ENCODE data around the gene ADGRD1.

The ADGRD1 gene

DNA sequence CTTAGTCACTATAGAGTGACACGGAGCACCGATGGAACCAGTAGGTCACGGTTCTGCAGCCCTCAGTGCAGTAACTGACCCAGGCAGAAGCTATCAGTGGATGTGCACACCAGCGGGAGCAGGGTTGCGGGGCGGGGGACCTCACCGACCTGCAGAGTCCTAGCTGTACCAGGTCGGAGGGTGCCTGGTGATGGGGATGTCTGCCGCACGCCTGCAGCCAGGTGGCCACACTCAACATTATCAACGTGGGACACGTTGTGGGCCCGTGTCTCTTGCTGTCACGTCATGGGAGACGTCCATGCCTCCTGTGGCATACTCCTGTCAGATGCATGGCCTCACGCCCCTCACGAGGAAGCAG lies 55.2 kb downstream of the ADGRD1 start:
- DNase-seq, result no peak

DNA sequence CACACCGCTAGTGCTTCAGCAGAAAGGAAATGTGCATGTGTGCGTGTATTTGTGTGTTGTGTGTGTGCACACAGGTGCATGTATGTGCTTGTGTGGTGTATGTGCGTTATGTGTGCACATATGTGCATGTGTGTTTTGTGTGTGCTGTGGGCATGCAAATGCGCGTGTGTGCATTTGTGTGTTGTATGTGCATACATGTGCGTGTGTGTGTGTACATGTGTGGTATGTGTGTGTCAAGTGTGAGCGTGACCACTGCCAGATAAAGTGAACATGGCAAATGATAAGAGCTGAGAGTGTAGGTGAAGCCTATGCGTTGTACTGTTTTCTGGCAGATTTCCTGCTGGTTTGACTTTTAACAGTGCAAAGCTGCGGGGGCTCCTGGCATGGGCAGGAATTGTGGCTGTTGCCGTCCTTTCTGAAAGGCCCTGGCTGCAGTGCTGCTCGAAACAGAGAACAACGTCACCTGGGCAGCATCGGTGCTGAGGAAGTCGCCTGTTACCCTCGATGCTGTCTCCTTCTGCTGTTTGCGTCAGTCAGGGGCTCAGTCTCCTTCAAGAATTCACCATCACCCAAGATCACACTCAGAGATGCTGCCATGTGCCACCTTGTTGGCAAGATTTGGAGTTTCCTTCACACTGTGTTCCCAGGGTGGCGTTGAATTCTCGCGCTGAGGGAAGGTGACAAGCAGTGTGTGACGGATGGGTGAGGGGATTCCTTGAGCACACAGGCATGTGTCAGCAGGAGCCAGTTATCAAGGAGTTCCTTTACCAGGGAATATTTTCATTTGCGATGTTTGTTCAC lies 56.1 kb downstream of the ADGRD1 start:
- no peak for DNase-seq

DNA sequence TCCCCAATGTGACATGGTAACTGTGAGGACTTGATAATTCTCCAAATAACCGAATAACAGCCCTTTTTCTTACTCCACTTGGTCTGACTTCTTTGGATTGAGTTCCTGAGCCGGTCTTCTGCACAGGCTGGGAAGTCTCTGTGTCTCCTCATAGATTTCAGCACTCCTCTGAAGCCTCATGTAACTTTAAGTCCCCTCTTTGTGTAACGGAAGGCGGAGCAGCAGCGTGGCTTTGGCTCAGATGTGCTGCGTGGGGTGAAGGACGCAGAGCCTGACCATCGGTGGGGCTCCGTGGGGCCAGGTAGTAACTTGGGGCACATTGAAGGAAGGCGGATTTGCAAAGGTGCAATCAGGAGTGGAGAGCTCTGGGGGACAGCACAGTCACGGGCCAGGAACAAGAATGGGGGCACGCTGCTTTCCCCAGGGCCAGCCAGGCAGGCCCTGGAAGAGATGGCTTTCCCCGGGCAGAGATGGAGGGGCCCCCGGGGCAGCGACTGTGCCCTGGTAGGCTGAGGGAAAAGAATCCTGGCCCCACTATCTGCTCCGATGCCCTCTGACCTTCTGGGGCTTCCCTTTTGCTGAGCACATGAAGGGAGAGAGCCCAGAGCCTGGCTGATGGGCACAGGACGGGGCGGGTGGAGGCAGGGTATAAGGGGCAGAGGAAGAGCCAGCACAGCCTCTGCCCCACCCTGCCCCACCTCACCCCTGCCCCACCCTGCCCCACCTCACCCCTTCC lies 56.9 kb downstream of the ADGRD1 start:
- no peak for DNase-seq

DNA sequence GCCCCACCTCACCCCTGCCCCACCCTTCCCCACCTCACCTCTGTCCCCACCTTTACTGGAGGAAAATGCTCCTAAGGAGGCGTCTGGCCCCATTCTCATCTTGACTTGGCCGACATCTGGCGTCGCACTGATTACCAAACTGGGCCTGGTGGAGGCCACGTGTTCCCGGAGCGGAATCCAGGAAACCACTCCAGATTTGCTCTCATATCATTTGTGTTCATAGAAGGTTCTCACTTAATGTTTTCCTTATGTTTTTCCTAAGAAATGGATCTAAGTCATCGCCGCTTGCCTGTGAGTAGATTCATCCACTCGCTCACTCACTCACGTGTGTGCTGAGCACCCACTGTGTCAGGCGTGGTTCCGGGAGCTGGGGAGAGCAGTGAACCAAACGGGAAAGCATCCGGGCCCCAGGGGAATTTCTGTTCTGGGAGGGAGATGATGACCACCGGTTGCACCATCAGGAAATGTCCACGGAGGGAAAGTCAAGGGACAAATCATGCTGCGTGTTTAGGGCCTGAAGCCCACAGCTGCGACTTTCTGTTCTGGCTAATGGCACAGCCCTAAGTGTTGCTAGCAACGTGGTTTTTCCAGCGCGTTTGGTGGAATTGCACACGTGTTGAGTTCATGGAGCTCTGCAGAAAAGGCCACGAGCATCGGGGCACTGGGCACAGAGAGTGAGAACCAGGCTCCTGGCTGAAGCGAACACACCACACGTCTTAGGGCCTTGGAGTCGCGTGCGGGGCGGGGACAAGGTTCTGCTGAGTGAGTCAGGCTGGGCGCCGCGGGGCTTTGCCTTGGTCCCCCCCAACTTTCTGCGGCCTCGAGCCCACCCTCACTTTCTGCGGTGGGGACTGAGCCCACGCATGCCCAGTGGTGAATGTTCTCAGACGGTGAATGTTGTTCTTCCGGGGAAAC lies 57.7 kb downstream of the ADGRD1 start:
- no peak for DNase-seq

DNA sequence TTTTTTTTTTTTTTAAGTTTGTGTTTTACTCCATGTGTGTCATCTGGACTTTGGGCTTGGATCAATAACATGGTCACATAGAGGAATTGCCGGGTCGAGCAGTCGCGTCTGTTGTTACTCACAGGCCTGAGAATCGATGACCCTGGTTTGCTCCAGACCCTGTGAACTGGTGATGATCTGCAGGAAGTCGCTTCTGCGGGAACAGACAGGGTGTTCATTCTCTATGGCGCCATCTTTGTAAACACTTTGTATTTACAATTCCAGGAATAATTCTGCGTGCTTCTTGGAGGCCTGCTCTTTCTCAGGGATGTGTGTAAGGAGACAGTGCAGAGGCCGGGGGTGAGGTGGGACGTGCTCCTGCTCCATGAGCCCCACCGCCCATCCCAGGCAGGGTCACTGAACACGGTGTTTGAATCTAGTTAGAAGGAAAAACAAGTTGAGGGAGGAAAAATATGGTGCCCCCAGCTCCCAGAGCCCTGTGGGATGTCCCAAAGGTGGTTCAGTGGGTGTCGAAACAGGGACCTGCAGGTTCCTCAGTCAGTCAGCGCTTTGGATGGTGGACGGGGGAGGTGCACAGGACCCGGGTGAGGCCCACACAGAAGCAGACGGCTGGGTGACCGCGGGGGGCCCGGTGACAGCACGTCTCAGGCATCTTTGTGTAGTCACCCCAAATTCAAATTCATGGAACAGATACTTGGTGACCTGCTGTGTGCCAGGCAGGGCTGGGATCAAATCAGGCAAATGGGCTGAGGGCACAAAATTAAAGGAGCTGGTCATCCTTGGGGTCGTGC lies 58.8 kb downstream of the ADGRD1 start:
- DNase-seq, result no peak

DNA sequence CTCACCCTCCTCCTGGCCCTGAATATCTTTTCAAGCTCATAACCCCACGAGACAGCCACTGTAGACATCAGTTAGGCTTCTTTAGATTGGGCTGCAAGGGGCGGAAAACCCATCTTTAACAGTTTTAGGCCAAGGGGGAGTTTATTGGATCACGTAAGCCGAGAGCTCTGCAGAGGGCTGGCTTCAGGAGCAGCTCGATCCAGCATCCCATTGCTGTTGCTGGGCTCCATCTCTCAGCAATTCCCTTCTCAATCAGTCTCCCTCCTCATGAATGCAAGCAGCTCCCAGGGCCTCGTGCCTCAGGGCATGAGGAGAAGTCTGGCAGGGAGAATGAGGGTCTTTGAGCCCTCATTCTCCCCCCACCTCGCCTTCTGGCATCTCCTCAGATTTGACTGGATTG lies 59.4 kb downstream of the ADGRD1 start:
- DNase-seq, result no peak

DNA sequence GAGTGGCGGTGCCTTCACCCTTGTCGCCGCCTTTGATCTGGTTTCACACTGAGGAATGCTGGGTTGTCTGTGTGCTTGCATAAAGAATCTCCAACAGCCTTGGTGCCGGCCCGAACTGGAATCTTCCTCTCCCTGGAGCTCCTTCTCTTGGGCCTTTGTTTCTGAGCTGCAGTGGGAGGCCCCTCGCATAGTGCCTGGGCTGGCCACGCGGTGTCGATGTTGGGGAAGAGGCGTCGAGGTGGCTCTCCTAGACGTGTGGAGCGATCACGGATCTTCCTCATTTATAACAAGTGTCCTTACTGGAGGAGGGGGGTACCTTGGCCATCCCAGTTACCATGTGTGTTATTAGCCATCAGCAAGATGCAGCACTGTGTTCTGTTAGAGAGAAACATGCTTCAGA lies 60.6 kb downstream of the ADGRD1 start:
- no peak for DNase-seq

DNA sequence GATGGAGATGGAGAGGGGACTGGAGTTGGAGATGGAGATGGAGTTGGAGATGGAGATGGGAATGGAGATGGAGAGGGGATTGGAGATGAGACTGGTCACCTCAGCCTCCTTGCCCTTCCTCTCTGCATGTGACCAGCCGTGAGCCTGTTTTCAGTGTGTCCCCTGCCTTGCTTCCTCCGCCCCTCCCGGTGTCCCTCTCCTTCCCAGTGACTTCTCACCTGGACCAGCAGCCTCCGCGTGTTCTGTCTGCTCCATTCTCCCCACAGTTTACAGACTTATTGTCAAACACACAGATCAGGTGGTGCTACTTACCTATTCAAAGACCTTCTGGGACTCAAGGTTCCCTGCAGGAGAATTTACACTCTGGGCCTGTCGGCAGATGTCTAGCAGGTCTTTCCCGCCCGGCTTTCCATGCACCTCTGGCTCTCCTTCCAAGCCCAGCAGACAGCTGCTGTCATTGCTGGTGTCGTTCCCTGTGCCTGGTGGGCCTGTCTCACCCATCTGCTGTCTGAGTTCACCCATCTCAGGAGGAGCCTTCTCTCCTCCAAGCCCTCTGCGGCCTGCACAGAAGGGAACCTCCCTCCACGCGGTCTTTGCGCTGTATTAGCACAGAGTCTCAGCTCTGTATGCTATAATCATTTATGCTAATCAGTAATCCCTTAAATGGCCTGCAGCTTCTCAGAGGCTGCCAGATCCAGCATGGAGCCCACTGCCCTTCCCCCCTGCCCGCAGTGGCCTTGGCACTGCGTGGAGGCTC lies 62.1 kb downstream of the ADGRD1 start:
- DNase-seq, result no peak

DNA sequence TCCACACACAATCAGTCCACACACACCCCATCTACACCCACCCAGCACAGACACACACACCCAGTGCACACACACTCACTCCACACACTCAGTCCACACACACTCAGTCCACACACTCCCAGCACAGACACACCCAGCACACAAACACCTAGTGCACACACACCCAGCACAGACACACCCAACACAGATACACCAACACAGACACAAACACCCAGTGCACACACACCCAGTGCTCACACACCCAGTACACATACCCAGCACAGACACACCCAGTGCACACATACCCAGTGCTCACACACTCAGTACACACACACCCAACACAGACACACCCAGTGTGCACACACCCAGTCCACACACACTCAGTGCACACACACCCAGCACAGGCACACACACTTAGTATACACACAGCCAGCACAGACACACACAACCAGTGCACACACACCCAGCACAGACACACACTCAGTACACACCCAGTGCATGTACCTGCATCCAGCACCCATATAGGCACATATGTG lies 63.8 kb downstream of the ADGRD1 start:
- DNase-seq, result no peak

DNA sequence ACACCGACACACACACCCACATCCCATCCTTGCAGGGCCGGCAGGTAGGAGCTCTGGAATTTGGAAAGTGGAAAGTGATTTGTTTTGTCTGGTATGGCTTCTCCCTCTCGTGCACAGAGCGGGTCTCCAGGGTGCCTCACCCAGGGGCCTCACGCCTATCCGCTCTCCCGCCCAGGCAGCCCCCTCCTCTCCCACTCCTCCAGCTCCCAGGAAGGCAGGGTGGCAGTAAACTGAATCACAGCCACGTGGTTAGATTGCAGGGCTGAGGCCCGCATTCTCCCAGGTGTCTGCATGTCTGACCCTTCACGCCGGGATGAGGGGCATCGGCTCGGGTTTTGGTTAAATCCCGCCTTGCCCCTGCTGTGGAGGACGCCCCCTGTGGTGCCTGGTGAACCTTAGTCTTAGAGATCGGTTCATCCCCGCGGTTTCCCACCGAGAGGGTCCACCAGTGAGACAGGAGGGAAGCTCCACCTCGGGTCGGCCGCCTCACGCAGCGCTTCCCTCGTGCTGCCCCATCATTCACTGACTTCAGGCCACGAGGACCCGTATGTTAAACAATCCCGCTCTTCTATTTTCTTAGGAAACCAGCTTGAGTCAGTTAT lies 64.4 kb downstream of the ADGRD1 start:
- DNase-seq, result no peak

DNA sequence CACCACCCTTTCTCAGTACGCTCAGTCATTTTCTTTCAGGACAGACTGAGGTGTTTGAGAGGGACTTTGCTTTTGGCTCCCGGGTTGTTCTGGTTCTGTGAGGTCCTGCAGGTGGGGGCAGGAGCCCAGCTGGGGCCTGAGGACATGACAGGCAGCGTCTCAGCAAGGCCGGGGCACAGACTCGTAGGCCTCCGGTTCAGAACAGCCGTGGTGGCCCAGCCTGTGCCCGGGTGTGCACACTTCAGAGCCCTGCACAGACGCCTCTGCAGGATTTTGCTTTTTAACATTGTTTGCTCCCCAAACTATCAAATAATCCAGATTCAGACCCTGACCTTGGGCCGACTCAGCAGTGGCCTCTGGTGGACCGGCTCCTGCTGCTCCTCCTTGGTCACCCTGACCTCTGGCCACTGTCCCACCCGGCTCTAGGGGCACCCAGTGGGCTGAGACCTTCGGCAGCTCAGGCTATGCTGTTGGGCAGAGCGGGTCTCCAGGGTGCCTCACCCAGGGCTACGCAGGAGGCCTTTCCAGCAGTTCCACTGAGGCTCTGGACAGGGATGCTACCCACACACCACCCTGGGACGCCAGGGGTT lies 65.2 kb downstream of the ADGRD1 start:
- no peak for DNase-seq

DNA sequence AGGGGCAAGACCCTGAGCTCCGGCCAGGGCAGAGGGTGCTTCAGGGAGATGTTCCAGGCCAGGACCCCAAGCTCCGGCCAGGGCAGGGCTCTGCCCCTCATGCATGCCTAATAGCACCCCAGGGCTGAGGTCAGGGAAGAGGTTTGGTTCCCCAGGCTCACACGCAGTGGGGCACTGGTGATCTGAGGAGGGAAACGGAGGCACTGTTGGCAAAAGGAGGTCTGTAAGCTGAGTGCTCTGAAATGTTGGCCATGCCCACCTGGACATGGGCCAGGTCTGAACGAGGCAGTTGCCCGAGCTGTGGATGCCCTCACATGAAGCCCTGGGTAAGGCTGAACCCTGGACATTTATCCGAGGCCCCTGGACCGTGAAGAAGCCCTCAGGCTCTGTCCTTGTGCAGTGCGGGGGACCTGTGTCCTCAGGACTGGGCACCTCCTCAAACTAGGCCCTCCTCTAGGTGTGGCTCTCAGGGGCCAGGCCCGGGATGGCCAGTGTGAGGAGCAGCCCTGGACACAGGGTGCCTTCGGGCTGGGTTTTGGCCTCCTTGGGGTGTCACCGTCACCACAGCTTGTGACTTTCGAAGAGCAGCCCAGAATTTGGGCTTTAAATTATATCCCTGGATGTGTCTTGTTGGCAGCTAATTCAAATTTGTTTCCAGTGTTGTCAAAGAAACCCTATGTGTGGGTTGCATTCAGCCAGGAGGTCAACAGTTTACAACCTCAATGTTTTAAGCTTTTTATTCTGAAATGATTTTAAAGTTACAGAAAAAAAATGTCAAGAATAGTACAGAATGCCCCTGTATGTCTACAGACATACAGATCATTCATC lies 66.8 kb downstream of the ADGRD1 start:
- no peak for DNase-seq

DNA sequence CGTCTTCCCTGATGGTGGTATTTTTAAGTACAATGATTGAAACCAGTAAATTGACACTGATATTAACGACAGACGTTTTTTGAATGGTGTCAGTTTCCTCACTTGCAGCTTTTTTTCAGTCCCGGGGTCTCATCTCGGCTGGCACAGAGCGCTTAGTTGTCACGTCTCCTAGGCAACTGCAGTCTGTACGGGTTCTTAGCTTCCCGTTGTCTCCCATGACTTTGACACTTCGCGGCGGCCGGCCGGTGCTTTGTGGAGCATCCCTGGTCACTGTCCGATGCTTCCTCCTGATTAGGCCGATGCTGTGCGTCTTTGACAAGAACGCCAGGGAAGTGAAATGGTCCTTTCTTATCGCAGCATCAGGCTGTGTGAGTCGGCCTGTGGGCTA lies 67.4 kb downstream of the ADGRD1 start:
- DNase-seq, result no peak

DNA sequence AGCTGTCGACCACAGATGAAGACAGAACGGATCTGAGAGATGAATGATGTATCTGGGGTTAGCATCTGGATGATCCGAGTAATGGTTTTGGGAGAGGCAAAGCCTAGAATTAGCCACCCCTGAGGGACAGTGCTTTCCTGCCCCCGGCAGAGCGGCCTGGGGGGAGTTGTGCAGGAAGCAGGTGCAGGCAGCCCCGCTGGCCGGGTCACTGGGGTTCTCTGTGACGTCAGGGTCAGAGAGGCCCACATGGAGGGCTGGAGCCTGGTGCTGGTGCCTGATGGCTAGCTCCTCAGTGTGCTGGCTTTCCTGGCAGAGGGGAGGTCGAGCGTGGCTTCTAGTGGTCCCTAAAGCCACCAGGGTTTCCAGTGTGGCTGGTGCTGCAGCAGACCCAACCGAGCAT lies 70.3 kb downstream of the ADGRD1 start:
- no peak for DNase-seq

DNA sequence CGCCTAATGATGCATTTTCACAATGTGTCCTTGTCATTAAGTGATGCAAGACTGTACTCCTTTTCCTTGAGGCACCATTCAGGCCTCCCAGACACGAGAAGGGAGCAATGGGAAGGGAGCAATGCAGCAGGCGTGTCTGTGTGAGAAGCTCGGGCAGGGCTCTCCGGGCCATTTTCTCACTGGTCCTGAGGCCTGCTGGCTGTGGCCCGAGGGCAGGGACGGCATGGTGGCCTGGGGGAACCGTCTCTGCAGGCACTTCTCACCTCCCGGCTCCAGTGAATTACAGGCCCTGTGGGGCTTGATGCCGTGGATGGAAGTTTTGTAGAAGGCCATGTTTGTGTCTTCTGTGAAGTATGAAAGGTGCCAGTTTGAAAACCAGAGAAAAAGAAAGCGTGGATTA lies 71.0 kb downstream of the ADGRD1 start:
- no peak for DNase-seq

DNA sequence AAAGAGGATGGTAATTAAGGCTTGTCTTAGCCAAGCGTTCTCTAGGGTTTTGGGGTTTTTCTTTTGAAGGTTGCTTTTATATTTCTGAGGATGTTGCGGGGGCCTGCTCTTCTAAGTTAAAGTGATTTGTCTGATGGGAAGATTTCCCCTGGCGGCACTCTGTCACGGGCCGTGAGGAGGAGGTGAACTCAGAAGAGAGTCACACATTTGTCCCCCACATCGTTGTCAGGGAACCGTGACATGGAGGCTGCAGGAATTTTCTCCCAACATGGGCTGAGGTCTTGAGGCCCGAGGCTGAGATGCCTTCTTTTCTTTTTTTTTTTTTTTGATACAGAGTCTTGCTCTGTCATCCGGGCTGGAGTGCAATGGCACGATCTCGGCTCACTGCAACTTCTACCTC lies 71.5 kb downstream of the ADGRD1 start:
- no peak for DNase-seq

DNA sequence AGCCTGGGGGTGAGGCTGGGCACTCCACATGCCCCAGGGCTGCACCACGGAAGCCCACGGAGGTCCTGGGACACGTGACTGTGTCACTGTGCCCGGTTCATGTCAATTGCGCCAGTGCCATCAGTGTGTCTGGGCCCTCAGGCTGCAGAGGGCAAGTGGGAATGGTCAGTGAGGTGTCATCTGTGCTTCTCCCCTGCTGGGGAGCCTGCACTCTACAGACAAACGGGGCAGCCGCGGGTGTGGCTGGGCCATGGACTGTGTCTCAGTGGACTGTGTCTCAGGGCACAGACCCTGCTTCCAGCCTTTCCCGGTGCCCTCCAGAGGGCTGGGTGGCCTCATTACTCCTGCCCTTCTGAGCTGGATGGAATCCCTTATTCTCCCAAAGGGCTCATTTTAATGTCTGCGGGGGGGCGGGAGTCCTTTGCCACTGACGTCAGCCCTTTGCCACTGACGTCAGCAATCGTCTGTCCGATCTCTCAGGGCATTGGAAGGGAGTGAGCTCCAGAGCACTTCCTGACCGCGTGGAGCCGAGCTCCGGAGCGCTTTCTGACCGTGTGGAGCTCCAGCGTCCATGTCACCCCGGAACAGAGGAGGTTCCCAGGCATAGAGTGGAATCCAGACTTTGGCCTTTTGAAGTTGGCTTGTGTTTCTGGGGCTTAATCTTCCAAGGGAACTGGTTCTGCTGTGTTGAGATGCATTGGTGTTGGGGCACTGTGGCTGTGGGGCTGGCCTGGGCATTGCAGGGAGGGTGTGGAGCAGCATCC lies 72.4 kb downstream of the ADGRD1 start:
- no peak for DNase-seq

DNA sequence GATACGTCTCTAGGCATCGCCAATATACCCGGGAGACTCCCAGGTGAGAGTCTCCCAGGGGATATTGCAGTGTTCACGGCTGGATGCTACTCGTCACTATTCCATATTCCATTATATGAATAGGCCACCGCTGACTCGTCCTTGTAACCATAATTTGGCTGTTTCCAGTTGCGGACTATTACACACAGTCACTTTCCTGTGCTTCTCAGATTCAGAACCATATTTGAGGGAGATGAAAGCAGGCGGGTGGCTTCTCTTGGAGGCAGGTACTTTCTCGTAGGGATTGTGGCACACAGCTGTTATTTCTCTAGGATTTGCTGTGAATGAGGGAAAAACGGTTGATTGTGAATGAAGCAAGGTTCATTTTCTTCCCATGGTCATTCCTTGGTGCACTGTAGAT lies 73.0 kb downstream of the ADGRD1 start:
- DNase-seq, result no peak

DNA sequence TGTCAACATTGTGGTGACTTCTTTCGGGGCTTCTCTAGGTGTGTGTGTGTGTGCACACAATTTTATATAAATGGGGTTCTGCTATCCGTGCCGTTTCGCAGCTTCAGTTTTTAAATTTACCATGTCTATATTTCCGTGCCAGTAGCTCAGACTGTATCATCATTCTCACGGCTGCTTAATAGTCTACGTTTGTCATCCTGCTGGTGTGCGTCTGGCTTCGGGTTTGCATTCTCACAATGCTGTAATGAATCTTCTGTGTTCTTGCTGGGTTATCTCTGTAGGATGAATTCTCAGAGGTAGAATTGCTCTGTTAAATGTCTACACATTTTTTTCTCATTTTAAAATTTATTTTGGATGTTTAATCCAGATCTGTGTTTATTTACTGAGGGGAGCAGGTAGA lies 73.6 kb downstream of the ADGRD1 start:
- DNase-seq, result no peak
